Caki2 (cell line): ENCODE data around the gene MYOD1. TPM values are rescaled to one million over a fixed set of nuclear protein-coding genes. Genes with fewer than 3 reads are reported as not detected.

Source experiments
- DNase-seq: peaks from one replicate; pipeline ENCODE4 v3.0.0-alpha.2; 2015; ENCODE audit warnings: low read depth
- in situ Hi-C: cut with HindIII; loops from 2 replicates; pipeline ENCODE4 v1.10.0; 2016; ENCODE audit warnings: low sequenced_read_pairs, low pct_unique_long_range_greater_than_20kb, mixed read lengths
- total RNA-seq: library from RNA; depleted of rRNA; stranded (reverse); fragments of >200 nt; shearing (Covaris generic); gene quantifications from 2 replicates; pipeline ENCODE4 v1.2.3, GENCODE V29; 2014; ENCODE audit warnings: low replicate concordance

Gene MYOD1
- total RNA-seq, 1 experiment from 2014 or later, result not detected

GRCh38 chr11:17699147-17700114 lies 19.9 kb upstream of the MYOD1 start:
- in situ Hi-C loops, result no loop called here
- no peak for DNase-seq

GRCh38 chr11:17700991-17701390 lies 18.4 kb upstream of the MYOD1 start:
- in situ Hi-C loops, result no loop called here

DNA sequence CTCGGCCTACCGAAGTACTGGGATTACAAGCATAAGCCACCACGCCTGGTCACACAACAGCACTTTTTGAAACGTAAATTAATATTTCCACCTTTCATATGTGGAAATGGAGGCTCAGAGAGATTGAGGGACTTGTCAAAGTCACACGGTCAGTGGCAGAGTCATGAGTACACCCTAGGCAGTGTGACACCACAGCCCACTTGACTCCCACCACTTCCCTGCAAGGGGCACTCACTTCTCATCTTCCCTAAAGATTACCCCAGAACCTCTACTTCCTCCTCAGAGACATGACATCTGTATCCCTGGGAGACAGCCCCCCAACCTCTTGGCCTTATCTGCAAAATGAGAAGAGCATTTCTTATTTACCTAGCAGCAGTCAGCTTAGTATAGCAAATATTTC lies 16.5 kb upstream of the MYOD1 start:
- in situ Hi-C loops, result no loop called here
- no peak for DNase-seq

More at GRCh38 chr11:17700991-17701390, 18.4 kb upstream of the MYOD1 start:
- DNase-seq, result no peak

GRCh38 chr11:17703951-17704350 lies 15.4 kb upstream of the MYOD1 start:
- DNase-seq, result peak; percentile 26
- in situ Hi-C loops, result no loop called here

DNA sequence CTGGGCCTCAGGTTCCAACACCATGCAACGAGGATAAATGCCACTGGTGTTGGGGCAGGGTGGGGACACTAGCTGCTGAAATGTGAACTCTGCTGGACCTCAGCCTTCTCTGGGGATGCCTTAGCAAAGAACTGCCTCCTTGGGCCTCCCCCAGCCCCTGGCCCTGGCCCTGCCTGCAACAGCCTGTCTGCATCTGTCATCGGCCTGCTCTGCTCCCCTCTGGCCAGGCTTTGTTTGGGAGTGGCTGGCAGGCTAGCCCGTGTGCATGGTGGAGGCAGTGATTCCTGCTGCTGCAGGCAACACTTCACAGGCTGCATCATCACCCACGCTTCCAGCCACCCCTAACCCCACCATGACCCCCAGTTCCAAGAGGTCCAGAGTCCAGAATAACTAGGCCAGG lies 11.5 kb upstream of the MYOD1 start:
- DNase-seq, result no peak
- in situ Hi-C loops, result no loop called here

- in situ Hi-C loops, result no loop called here
- no peak for DNase-seq
These were observed 7.5 kb upstream of the MYOD1 start for GRCh38 chr11:17711836-17712235.

DNA sequence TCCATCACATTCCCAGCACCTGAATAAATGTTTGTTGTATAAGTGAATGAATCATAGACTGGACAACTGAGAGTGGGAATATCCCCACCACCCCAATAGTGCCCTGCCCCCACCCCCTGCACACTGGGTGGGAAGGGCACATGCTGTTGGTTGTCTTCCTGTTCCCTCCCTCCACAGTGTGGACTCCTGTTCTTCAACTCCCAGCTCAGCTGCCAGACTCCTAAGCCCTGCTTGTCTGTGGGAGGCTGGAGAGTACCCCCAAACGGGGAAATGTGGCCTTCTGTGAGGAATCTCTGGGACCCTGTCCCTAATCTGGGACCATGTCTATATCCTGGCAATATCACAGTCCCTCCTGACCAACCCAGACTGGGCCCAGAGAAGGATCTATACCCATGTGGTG lies 5.5 kb upstream of the MYOD1 start:
- in situ Hi-C loops, result no loop called here
- DNase-seq, result no peak

GRCh38 chr11:17714356-17714854 lies 5.0 kb upstream of the MYOD1 start:
- DNase-seq, result no peak
- in situ Hi-C loops, result no loop called here

DNA sequence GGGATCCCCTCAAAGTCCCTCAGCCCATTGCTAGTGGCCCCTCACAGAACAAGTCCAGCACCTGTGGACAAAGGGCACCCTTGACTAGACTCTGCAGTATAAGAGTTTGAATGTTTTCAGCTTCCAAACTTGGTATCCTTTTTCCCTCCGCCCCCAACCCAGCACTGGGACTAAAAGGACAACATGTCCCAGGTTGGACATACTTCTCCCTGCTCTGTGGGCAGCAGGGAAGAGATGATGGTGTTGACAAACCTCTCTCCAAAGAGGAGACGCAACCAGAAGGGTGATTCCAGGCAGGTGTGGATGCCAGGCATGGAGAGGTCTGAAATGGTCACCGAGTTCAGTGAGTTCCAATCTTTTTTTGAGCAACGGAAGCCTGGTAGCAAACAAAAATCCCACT lies 4.5 kb upstream of the MYOD1 start:
- no peak for DNase-seq
- in situ Hi-C loops, result no loop called here

DNA sequence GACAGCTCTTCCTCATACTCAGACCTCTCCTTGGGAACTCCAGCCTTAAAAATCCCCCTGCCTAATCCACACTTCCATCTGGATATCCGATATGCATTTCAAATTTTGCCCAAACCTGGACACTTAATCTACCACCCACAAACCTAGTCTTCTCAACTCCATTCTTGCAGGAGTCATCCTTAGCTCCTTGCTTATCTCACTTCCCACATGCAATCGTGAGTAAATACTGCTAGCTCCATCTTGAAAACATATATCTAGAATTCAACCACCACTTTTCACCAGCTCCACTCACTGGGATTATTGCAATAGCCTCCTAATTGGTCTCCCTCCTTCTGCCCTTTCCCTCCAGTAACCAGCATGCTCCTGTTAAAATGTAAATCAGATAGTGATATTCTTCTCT lies 2.6 kb upstream of the MYOD1 start:
- in situ Hi-C loops, result no loop called here
- DNase-seq, result no peak

DNA sequence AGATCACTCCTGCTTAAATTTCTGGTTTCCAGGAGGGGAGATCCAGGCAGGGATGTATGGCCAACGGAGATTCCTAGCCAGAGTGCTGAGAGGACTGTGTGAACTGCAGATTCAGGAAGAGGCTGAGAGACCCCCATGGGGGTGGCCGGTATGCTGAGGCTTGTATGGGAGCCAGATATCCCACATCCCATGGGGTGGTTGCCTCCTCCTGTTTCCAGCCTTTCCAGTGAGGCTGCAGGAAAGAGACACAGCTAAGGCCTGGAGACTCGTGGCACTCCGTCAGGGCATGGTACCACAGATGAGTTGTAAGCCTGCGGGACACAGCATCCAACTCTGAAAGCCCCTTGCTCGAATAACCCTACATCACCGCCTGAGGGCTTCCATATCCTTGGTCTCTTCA lies 1.4 kb upstream of the MYOD1 start:
- DNase-seq, result no peak
- in situ Hi-C loops, result no loop called here

- no peak for DNase-seq
- in situ Hi-C loops, result no loop called here
These were observed 835 bp upstream of the MYOD1 start for GRCh38 chr11:17718510-17718962.

DNA sequence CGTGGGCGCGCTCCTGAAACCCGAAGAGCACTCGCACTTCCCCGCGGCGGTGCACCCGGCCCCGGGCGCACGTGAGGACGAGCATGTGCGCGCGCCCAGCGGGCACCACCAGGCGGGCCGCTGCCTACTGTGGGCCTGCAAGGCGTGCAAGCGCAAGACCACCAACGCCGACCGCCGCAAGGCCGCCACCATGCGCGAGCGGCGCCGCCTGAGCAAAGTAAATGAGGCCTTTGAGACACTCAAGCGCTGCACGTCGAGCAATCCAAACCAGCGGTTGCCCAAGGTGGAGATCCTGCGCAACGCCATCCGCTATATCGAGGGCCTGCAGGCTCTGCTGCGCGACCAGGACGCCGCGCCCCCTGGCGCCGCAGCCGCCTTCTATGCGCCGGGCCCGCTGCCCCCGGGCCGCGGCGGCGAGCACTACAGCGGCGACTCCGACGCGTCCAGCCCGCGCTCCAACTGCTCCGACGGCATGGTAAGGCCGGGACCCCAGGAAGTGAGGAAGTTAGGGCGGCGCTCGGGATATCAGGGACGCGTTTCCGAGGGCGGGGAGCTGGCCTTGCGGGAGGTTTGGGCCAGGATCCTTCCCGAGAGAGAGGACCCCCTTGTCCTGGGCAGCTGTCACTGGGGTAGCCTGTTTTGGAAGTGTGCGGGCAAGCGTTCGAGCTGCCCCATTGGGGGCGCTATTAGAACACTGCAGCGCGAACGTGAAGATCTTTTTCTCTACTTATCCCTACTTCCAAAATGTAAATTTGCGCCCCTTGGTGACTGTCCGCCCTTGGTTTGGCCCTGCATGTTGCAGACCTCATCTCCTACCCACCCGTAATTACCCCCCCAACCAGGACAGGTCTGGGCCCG lies 796 bp downstream of the MYOD1 start:
- no peak for DNase-seq
- in situ Hi-C loops, result no loop called here

GRCh38 chr11:17720796-17721171 lies 1.4 kb downstream of the MYOD1 start:
- no peak for DNase-seq
- in situ Hi-C loops, result no loop called here

- DNase-seq, result no peak
- in situ Hi-C loops, result no loop called here
These were observed 2.0 kb downstream of the MYOD1 start for GRCh38 chr11:17721242-17721999.

GRCh38 chr11:17722000-17722643 lies 2.8 kb downstream of the MYOD1 start:
- DNase-seq, result no peak
- in situ Hi-C loops, result no loop called here

DNA sequence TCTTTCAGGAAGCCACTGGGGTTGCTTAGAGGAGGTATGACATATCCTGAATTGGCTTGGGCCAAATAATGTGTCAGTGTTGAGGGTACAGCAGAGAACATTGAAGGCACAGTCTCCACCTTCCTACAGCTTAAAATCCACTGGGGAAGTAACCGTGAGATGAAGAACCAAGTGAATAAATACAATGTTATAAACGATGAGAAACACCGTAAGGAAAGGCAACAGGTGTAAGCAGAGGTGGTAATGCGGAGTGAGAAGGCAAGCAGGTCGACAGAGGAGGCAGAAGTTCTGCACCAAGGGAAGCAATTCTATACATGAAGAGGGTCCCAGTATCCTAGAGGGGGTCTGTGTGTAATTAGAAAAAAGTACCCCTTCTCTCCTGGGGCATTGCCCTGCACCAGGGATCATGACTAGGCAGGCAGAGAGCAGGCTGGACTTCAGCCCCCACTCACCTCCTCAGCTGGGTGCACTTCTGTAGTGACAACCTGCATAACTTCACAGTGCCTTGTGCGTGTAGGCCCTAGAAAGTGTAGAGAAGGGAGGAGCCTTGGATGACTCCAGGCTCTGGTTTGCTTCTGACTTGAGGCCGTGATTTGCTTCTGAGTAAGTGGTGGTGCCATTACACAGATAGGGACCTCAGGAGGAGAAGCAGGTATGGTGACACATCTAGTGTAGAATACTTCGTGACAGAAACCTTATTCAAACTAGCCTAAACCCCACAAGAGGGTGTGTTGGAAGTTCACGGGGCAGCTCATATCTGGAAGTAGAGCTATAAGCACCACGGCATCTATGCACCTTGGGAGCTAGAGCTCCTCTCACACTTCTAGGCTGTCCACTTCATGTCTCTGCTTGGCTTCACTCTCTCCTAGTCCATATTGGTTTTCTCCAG lies 4.9 kb downstream of the MYOD1 start:
- in situ Hi-C loops, result no loop called here
- DNase-seq, result no peak
